ENCODE data around the gene GRK5. TPM values are rescaled to one million over a fixed set of nuclear protein-coding genes. Genes with fewer than 3 reads are reported as not detected.

Gene GRK5
- total RNA-seq, 1 donor from 2014 or later, result 52.8 TPM

DNA sequence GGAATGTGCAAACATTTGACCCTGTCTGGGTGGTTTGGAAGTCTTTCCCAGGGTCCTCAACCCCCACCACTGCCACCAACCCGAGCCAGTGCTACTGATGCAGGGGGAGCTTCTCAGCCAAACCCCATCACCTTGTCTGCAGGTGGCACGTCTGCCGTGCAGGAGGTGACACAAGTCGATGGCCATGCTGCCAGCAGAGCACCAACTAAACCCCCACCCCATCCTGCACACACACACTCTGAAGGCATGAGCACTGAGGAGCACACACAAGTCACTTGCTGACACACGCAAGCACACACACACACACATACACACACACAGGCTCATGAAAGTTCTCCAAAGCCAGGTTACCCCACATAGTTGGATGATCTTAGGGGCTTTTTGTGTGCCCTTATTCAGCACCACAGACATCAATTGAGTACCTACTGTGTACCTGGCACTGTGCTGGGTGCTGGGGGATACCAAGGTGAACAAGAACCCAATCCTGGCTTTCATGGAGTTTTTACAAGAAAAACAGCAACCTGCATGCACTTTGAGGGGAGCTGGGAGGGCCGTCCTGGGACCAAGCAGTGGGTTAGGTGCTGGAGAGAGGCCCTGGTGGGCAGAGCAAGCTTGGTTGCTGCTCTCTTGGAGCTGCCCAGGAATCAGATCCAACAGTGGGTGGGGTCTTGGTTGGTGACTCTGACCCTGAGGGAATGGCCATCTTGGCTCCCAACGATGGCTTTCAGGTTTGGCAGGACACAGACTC is 216.3 kb downstream of the GRK5 start:
- Histone ChIP-seq H3K4me1 (peaks cover 28% of the 10 kb centered on the region), H3K27ac (replicated peaks) (peak overlapping the region; percentile 81), H3K4me3 (no peak overlapping the region), H3K36me3 (peaks cover 59% of the 10 kb centered on the region), H3K27me3 (ENCODE audit: low read depth) (no peaks in the 10 kb centered on the region), H3K9me3 (replicated peaks) (no peaks in the 10 kb centered on the region)
- no peak for DNase-seq
- TF ChIP-seq, protein P1, sequence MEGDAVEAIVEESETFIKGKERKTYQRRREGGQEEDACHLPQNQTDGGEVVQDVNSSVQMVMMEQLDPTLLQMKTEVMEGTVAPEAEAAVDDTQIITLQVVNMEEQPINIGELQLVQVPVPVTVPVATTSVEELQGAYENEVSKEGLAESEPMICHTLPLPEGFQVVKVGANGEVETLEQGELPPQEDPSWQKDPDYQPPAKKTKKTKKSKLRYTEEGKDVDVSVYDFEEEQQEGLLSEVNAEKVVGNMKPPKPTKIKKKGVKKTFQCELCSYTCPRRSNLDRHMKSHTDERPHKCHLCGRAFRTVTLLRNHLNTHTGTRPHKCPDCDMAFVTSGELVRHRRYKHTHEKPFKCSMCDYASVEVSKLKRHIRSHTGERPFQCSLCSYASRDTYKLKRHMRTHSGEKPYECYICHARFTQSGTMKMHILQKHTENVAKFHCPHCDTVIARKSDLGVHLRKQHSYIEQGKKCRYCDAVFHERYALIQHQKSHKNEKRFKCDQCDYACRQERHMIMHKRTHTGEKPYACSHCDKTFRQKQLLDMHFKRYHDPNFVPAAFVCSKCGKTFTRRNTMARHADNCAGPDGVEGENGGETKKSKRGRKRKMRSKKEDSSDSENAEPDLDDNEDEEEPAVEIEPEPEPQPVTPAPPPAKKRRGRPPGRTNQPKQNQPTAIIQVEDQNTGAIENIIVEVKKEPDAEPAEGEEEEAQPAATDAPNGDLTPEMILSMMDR (IDR thresholded peaks at IDR 0.05; ENCODE audit: borderline replicate concordance), result no peak
- intact Hi-C loops (cut with micrococcal nuclease), result no loop called here

DNA sequence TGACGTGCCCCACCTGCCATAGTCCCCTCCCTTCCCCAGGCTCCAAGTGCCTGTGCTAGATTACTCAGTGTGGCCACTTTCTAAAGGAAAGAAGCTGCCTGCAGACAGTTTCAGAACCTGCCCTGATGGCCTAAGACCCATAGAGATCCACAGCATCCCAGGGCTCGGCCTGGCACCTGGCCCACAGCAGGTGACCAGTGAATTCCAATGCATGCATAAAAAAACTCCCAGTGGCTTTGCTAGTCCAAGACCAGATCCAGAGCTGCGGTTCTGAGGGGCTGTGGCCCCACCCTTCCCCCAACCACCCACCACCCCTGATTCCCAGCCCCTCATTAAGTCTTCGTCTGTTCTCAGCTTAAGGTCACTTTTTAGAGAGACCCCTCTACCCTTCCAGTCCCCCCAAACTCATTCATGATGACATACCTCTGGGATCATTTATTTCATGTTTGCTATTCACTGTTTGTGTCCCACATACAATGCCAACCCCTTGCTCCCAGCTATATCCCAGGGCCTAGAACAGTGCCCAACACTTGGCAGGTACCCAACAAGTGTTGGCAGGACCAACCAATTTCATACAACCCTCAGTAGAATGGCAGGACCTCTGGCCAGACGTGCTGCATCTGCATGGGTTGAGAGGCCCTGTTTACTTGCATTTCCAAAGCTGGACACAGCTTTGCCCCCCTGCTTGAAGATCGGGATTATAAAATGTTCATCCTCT is 217.0 kb downstream of the GRK5 start:
- Histone ChIP-seq H3K27me3 (ENCODE audit: low read depth) (no peaks in the 10 kb centered on the region), H3K9me3 (replicated peaks) (no peaks in the 10 kb centered on the region), H3K36me3 (peaks cover 66% of the 10 kb centered on the region), H3K4me1 (peaks cover 28% of the 10 kb centered on the region), H3K4me3 (no peak overlapping the region), H3K27ac (replicated peaks) (peak overlapping the region; percentile 9)
- DNase-seq, result no peak
- intact Hi-C loops (cut with micrococcal nuclease), result no loop called here
- TF ChIP-seq, protein P1 (IDR thresholded peaks at IDR 0.05; ENCODE audit: borderline replicate concordance), result no peak

DNA sequence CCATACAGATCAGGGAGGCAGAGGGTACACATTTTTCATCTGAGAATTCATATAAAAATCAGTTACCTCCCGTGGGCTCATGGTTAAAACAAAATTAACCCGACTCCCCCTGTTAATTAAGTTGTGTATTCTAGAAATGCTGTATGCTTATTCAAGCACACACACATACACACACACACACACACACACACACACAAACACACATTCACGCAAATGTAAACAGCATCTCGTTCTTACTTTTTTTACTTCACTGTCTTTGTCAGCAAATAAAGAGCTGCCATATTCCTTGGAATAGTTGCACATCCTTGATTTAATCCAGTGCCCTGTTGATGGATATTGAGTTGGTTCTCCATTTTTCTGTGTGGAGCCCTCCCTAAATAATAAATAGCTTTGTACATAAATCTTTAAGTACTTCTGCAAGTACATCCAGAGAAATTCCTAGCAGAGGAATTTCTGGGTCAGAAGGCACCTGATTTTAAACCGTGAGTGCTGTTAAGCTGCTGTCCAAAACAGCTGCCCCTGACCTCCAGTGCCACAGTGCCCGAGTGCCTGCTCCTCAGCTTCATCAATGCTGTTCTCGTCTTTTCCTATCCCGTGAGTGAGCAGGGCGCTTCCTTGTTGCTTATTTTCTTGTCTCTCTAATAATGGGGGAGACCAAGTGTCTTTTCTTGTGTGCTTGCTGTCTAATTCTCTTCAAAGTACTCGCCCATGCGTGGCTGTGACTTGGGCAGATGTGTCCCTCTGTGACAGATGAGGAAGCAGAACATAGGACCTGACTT is 217.9 kb downstream of the GRK5 start:
- Histone ChIP-seq H3K4me3 (no peak overlapping the region), H3K36me3 (peaks cover 75% of the 10 kb centered on the region), H3K4me1 (peaks cover 32% of the 10 kb centered on the region), H3K27me3 (ENCODE audit: low read depth) (no peaks in the 10 kb centered on the region), H3K9me3 (replicated peaks) (no peaks in the 10 kb centered on the region), H3K27ac (replicated peaks) (no peak overlapping the region)
- intact Hi-C loops (cut with micrococcal nuclease), result no loop called here
- TF ChIP-seq, protein P1 (IDR thresholded peaks at IDR 0.05; ENCODE audit: borderline replicate concordance), result no peak
- DNase-seq, result no peak

DNA sequence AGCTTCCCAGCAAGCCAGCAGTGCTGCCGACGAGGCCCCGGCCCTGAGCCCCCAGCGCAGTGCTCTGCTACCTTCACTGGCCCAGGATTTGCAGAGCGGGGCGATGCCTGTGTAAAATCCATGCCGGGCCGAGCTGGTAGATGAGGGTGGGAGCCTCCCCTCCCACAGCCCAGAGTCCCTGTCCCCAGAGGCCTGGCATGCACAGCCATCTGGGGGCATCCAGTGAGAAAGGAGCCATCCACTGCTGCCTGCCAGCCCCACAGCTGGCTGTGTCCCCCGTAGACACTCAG is 218.5 kb downstream of the GRK5 start:
- intact Hi-C loops (cut with micrococcal nuclease), result no loop called here

DNA sequence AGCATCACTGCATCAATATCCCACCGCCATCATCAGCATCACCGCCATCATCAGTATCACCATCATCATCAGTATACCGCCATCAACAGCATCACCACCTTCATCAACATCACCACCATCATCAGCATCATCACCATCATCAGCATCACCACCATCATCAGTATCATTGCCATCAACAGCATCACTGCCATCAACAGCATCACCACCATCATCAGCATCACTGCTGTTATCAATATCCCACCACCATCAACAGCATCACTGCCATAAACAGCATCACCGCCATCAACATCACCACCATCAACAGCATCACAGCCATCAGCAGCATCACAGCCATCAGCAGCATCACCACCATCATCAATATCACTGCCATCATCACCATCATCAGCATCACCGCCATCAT is 219.3 kb downstream of the GRK5 start:
- Histone ChIP-seq H3K4me1 (peaks cover 29% of the 10 kb centered on the region), H3K9me3 (replicated peaks) (no peaks in the 10 kb centered on the region), H3K4me3 (no peak overlapping the region), H3K27me3 (ENCODE audit: low read depth) (no peaks in the 10 kb centered on the region), H3K27ac (replicated peaks) (no peak overlapping the region), H3K36me3 (peaks cover 88% of the 10 kb centered on the region)
- no peak for DNase-seq
- TF ChIP-seq, protein P1 (IDR thresholded peaks at IDR 0.05; ENCODE audit: borderline replicate concordance), result no peak
- intact Hi-C loops (cut with micrococcal nuclease), result no loop called here

More for the DNA sequence above, 218.5 kb downstream of the GRK5 start:
- DNase-seq, result no peak
- no peak overlapping the region for H3K4me3 ChIP-seq
- no peaks in the 10 kb centered on the region for H3K27me3 ChIP-seq (ENCODE audit: low read depth)
- H3K9me3 ChIP-seq (replicated peaks), result no peaks in the 10 kb centered on the region
- no peak overlapping the region for H3K27ac ChIP-seq (replicated peaks)
- TF ChIP-seq, protein P1 (IDR thresholded peaks at IDR 0.05; ENCODE audit: borderline replicate concordance), result no peak
- peaks cover 80% of the 10 kb centered on the region for H3K36me3 ChIP-seq
- H3K4me1 ChIP-seq, result peaks cover 29% of the 10 kb centered on the region

Data from left ventricle myocardium inferior (tissue), 1 donor.